MCF 10A (cell line): ENCODE results near the gene HLA-C. TPM values are rescaled to one million over a fixed set of nuclear protein-coding genes. Genes with fewer than 3 reads are reported as not detected.

Experiments used
- BruUV-seq: library from RNA; stranded (reverse); fragments of 400-500 nt; replicated peaks from 2 replicates; lab custom pipeline; 2021; lab: Mats Ljungman, UMichigan
- CTCF ChIA-PET: fragments of 300-600 bp; sonication (Branson Sonifier 250); formaldehyde crosslinking; extraction: SDS; loops from one replicate; lab custom pipeline; 2021; ENCODE audit warnings: antibody characterized with exemption, inconsistent platforms; lab: Yijun Ruan, JAX
- POLR2A ChIA-PET: fragments of 300-600, 350-650 bp; sonication (Branson Sonifier 250); formaldehyde crosslinking; extraction: SDS; loops from one replicate; lab custom pipeline; 2020; ENCODE audit warnings: antibody characterized with exemption, inconsistent platforms; lab: Yijun Ruan, JAX
- DNase-seq: peaks from one replicate; pipeline ENCODE4 v3.0.0-alpha.2; 2018; ENCODE audit not compliant: unreplicated experiment
- H3K27ac Mint-ChIP-seq: one replicate; pipeline ENCODE4 v1.8.0; 2022; ENCODE audit warnings: mild to moderate bottlenecking, low read depth, mixed read lengths; ENCODE audit not compliant: unreplicated experiment
- H3K27me3 Mint-ChIP-seq: one replicate; pipeline ENCODE4 v1.8.0; 2022; ENCODE audit warnings: mixed read lengths; ENCODE audit not compliant: insufficient read depth, unreplicated experiment
- H3K36me3 Mint-ChIP-seq: one replicate; pipeline ENCODE4 v1.8.0; 2022; ENCODE audit warnings: mild to moderate bottlenecking, moderate library complexity, mixed read lengths; ENCODE audit not compliant: insufficient read depth, unreplicated experiment
- H3K4me1 Mint-ChIP-seq: one replicate; pipeline ENCODE4 v1.8.0; 2022; ENCODE audit warnings: mixed read lengths; ENCODE audit not compliant: insufficient read depth, unreplicated experiment
- H3K4me3 Mint-ChIP-seq: one replicate; pipeline ENCODE4 v1.8.0; 2022; ENCODE audit warnings: mild to moderate bottlenecking, moderate library complexity, mixed read lengths; ENCODE audit not compliant: unreplicated experiment
- H3K9me3 Mint-ChIP-seq: one replicate; pipeline ENCODE4 v1.8.0; 2022; ENCODE audit warnings: mixed read lengths; ENCODE audit not compliant: unreplicated experiment
- CTCF ChIP-seq: fragments of 200-600 bp; IDR thresholded peaks from one replicate; pipeline ENCODE4 v1.8.0; 2022; ENCODE audit warnings: antibody characterized with exemption, mild to moderate bottlenecking; ENCODE audit not compliant: unreplicated experiment
- intact Hi-C: fragments of 100-400 bp; cut with micrococcal nuclease; formaldehyde crosslinking; loops from 2 replicates; pipeline ENCODE4 v1.14.1; 2022
- total RNA-seq: library from RNA; stranded (reverse); gene quantifications from 2 replicates; pipeline ENCODE4 v1.2.3, GENCODE V29; 2022

The HLA-C gene
- total RNA-seq, 1 experiment from 2014 or later: 151 TPM

DNA sequence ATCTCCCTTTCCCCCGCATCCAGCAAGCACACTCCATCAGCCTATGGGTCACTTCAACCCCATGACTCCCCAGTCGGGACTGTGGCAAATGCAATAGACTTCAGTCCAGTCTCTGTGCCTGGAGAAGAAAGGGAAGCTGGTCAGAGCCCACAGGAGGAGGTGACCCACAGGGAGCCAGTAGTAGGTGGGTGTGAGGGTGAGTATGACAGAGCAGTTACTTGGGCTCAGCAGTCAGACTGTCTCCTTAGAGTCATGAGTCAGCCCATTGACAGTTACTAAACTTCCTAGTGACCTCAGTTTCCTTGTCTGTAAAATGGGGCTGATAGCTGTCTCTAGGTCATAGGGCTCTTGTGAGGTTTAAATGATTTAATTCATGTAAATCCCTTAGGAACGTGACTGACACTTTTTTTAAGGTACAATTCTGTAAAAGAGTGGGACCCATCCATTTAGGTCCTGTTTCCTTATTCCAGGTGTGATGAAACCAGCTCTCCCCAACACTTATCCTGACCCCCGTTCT, 33.9 kb upstream of the HLA-C start:
- no TSS peak for BruUV-seq
- no peak overlapping the region for H3K27ac Mint-ChIP-seq
- CTCF ChIA-PET: no interaction called here

GRCh38 chr6:31304683-31305082, 32.8 kb upstream of the HLA-C start:
- H3K4me1 Mint-ChIP-seq: no peaks in the 10 kb centered on the region
- H3K27me3 Mint-ChIP-seq: peaks cover 55% of the 10 kb centered on the region
- H3K27ac Mint-ChIP-seq: no peak overlapping the region
- intact Hi-C loops: no loop called here
- ChIA-PET CTCF (no interaction called here), POLR2A (interaction anchor here (0.8 kb wide), 1 partner anchor 79 kb away, joined by 3 read pairs; no protein-coding TSS in a partner anchor)
- no peaks in the 10 kb centered on the region for H3K9me3 Mint-ChIP-seq
- BruUV-seq: no TSS peak
- no peaks in the 10 kb centered on the region for H3K36me3 Mint-ChIP-seq
- no peak for TF ChIP-seq CTCF
- H3K4me3 Mint-ChIP-seq: no peak overlapping the region
- DNase-seq: no peak

More for the DNA sequence above, 33.9 kb upstream of the HLA-C start:
- POLR2A ChIA-PET: no interaction called here
- no peak for DNase-seq
- H3K36me3 Mint-ChIP-seq: no peaks in the 10 kb centered on the region
- H3K9me3 Mint-ChIP-seq: no peaks in the 10 kb centered on the region
- no peak for TF ChIP-seq CTCF
- H3K4me1 Mint-ChIP-seq: no peaks in the 10 kb centered on the region
- no peak overlapping the region for H3K4me3 Mint-ChIP-seq
- intact Hi-C loops: no loop called here
- peaks cover 55% of the 10 kb centered on the region for H3K27me3 Mint-ChIP-seq

DNA sequence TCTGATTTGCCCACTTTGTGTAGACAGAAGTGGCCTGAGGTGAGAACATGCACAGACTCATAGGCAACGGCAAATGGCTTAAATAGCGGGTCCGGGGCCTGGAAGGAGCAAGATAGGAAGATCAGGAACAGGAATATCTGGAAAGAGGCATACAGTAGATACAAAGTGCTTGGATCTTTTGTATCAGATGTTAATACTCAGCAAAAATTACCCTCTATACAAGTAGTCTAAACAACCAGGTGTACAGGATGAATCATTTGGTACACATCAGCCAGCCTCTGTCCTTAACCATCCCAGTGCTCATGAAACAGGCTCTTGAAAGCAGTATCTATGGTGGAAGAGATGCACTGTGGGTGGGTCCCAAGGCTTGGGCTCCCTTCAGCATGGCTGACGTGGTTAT, 28.9 kb upstream of the HLA-C start:
- ChIA-PET POLR2A (no interaction called here), CTCF (interaction anchor here (0.5 kb wide), 1 partner anchor 109 kb away, joined by 3 read pairs; no protein-coding TSS in a partner anchor)
- no peak overlapping the region for H3K4me3 Mint-ChIP-seq
- peaks cover 81% of the 10 kb centered on the region for H3K27me3 Mint-ChIP-seq
- BruUV-seq: no TSS peak
- no peaks in the 10 kb centered on the region for H3K36me3 Mint-ChIP-seq
- H3K27ac Mint-ChIP-seq: no peak overlapping the region
- no peaks in the 10 kb centered on the region for H3K9me3 Mint-ChIP-seq
- DNase-seq: no peak
- no peaks in the 10 kb centered on the region for H3K4me1 Mint-ChIP-seq
- TF ChIP-seq CTCF: no peak
- intact Hi-C loops: no loop called here

- H3K9me3 Mint-ChIP-seq: no peaks in the 10 kb centered on the region
- CTCF ChIA-PET: no interaction called here
- POLR2A ChIA-PET: no interaction called here
- no peak overlapping the region for H3K27ac Mint-ChIP-seq
- no TSS peak for BruUV-seq
- H3K27me3 Mint-ChIP-seq: peaks cover 90% of the 10 kb centered on the region
- no peak for DNase-seq
- H3K4me1 Mint-ChIP-seq: no peaks in the 10 kb centered on the region
- no peaks in the 10 kb centered on the region for H3K36me3 Mint-ChIP-seq
- no peak for TF ChIP-seq CTCF
- no peak overlapping the region for H3K4me3 Mint-ChIP-seq
- intact Hi-C loops: no loop called here
These were observed 28.1 kb upstream of the HLA-C start for GRCh38 chr6:31299947-31300346.
